ENCODE data around the gene SLC25A43.

- TF ChIP-seq CTCF (IDR thresholded peaks at IDR 0.05 in 4 of 5, conservative IDR thresholded peaks at IDR 0.05 in 1 of 5) (no peak), POLR2A (IDR thresholded peaks at IDR 0.05) (no peak)
Measured at GRCh38 chrX:119502727-119503483, 103.8 kb downstream of the SLC25A43 start.

All from gastrocnemius medialis (tissue), 4 donors.